Thymus (tissue), 11 donors: Measurements from ENCODE around the gene NMNAT3. TPM values are rescaled to one million over a fixed set of nuclear protein-coding genes. Genes with fewer than 3 reads are reported as not detected.

Experiments
- DNase-seq, 9 donors: peaks; one replicate each; pipeline ENCODE4 v3.0.0-alpha.2; 2013; ENCODE audit warnings: low spot score in 9 of 9, low read depth in 6 of 9, missing footprints in 1 of 9
- H3K27ac ChIP-seq, 2 donors: one replicate each; pipeline ENCODE4 v1.5.1; 2013; ENCODE audit warnings: control low read depth in 1 of 2, low read depth in 1 of 2, low read length in 1 of 2, mild to moderate bottlenecking in 1 of 2, moderate library complexity in 1 of 2
- H3K27me3 ChIP-seq, 2 donors: one replicate each; pipeline ENCODE4 v1.5.1; 2013; ENCODE audit warnings: low read length in 1 of 2; ENCODE audit not compliant: control insufficient read depth in 2 of 2, insufficient read depth in 1 of 2
- H3K36me3 ChIP-seq, 2 donors: one replicate each; pipeline ENCODE4 v1.5.1; 2013; ENCODE audit warnings: low read length in 1 of 2, mild to moderate bottlenecking in 1 of 2, moderate library complexity in 1 of 2; ENCODE audit not compliant: control insufficient read depth in 2 of 2, insufficient read depth in 2 of 2
- H3K4me1 ChIP-seq, 2 donors: one replicate each; pipeline ENCODE4 v1.5.1; 2013; ENCODE audit warnings: low read length in 2 of 2; ENCODE audit not compliant: control insufficient read depth in 2 of 2, insufficient read depth in 2 of 2
- H3K4me3 ChIP-seq, 2 donors: one replicate each; pipeline ENCODE4 v1.5.1; 2013; ENCODE audit warnings: low read length in 2 of 2, control low read depth in 1 of 2, mild to moderate bottlenecking in 1 of 2
- H3K9me3 ChIP-seq, 2 donors: one replicate each; pipeline ENCODE4 v1.5.1; 2013; ENCODE audit warnings: low read length in 1 of 2, mild to moderate bottlenecking in 1 of 2; ENCODE audit not compliant: control insufficient read depth in 2 of 2, insufficient read depth in 1 of 2
- WGBS: extraction: QIAGEN DNeasy Blood & Tissue Kit; methylation state at CpG from one replicate; pipeline ENCODE4 v1.1.7; 2013; 5-methylcytosine and 5-hydroxymethylcytosine counted together
- polyA plus RNA-seq: library from polyadenylated mRNA; stranded (reverse); fragments of 200-250 nt; gene quantifications from one replicate; pipeline ENCODE4 v1.2.3, GENCODE V29; 2013
- total RNA-seq: library from RNA; stranded (reverse); fragments of 120-200 nt; gene quantifications from one replicate; pipeline ENCODE4 v1.2.4, GENCODE V29; 2013
- donor health status: healthy.

NMNAT3 gene
- total and polyA plus RNA-seq, 2 donors, result 4.7 to 5.2 TPM

- no peaks in the 10 kb centered on the region for H3K4me1 ChIP-seq
Measured at GRCh38 chr3:139686206-139686605, 8.4 kb upstream of the NMNAT3 start.

DNA sequence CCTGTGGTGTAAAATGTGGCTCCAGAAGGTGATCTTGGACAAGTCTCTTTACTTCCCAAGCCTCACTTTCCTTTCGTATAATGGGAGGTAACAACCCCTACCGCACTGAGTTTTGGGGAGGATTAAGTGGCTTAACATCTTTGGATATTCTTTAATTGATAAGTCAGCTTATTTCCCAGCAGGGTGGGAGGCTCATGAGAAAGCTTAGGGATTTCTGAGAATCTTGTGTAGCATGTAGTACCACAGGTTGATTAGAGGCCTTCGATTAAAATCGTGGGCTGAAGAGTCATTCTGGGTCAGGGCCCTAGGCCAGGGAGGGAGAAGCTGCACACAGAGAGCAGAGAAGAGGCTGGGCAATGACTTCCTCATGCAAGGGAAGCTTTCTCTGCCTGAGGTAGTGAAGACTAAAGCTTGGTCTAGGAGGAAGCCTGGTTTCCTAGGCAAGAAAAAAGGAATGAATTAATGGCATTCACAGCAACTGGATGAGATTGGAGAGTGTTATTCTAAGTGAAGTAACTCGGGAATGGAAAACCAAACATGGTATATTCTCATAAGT lies 1.5 kb upstream of the NMNAT3 start:
- peaks cover 0 to 2% of the 10 kb centered on the region in 2 donors for H3K27me3 ChIP-seq
- no peak overlapping the region for H3K4me3 ChIP-seq
- peaks cover 7 to 12% of the 10 kb centered on the region in 2 donors for H3K4me1 ChIP-seq
- no peak overlapping the region for H3K27ac ChIP-seq
- 91% methylated on average over 5 of the region's 5 CpGs for WGBS
- no peak for DNase-seq
- no peaks in the 10 kb centered on the region for H3K36me3 ChIP-seq
- no peaks in the 10 kb centered on the region for H3K9me3 ChIP-seq

More at GRCh38 chr3:139686206-139686605, 8.4 kb upstream of the NMNAT3 start:
- Histone ChIP-seq H3K9me3 (no peaks in the 10 kb centered on the region), H3K27me3 (peaks cover 0 to 3% of the 10 kb centered on the region in 2 donors), H3K4me3 (no peak overlapping the region), H3K36me3 (no peaks in the 10 kb centered on the region), H3K27ac (no peak overlapping the region)
- 96% methylated on average over 3 of the region's 3 CpGs for WGBS
- DNase-seq, result no peak

GRCh38 chr3:139676632-139677387 lies 962 bp downstream of the NMNAT3 start:
- Histone ChIP-seq H3K4me3 (peak overlapping the region; percentile 78 to 81), H3K4me1 (peaks cover 7 to 12% of the 10 kb centered on the region in 2 donors), H3K27ac (no peak overlapping the region), H3K9me3 (no peaks in the 10 kb centered on the region), H3K36me3 (no peaks in the 10 kb centered on the region), H3K27me3 (peaks cover 0 to 2% of the 10 kb centered on the region in 2 donors)
- WGBS, result 52% methylated on average over 10 of the region's 10 CpGs
- peak in 1 of 9 donors; percentile 6 for DNase-seq

- H3K9me3 ChIP-seq, result no peaks in the 10 kb centered on the region
- no peak overlapping the region for H3K27ac ChIP-seq
- peaks cover 0 to 2% of the 10 kb centered on the region in 2 donors for H3K27me3 ChIP-seq
- 92% methylated on average over 1 of the region's 1 CpG for WGBS
- H3K4me1 ChIP-seq, result peaks cover 7 to 12% of the 10 kb centered on the region in 2 donors
- H3K36me3 ChIP-seq, result no peaks in the 10 kb centered on the region
- DNase-seq, result no peak
- H3K4me3 ChIP-seq, result no peak overlapping the region
Measured at GRCh38 chr3:139676108-139676507, 1.7 kb downstream of the NMNAT3 start.

DNA sequence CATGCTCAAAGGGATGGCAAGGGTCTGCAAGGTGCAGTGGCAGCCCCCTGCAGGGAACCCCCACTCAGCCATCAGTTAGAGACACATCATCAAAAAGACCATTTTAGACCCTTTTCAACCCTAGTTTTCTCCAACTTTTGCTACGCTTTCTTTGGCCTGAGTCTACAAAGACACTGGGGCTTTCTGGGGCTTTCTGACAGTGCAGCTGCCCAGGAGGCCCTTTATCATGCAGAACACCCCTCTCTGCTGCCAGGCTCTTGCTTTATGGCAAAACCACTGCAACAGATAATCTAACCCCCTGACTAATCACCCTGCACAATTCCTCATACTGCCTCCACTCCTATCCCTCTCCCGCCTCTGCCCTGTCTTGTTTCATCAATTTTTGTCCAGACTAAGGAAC lies 2.4 kb downstream of the NMNAT3 start:
- peaks cover 0 to 2% of the 10 kb centered on the region in 2 donors for H3K27me3 ChIP-seq
- WGBS, result 96% methylated on average over 2 of the region's 2 CpGs
- H3K4me3 ChIP-seq, result no peak overlapping the region
- H3K9me3 ChIP-seq, result no peaks in the 10 kb centered on the region
- no peak overlapping the region for H3K27ac ChIP-seq
- peaks cover 7 to 12% of the 10 kb centered on the region in 2 donors for H3K4me1 ChIP-seq
- H3K36me3 ChIP-seq, result no peaks in the 10 kb centered on the region
- no peak for DNase-seq

- no peak for DNase-seq
- Histone ChIP-seq H3K36me3 (no peaks in the 10 kb centered on the region), H3K4me3 (no peak overlapping the region), H3K27me3 (peaks cover 0 to 2% of the 10 kb centered on the region in 2 donors), H3K27ac (no peak overlapping the region), H3K9me3 (no peaks in the 10 kb centered on the region), H3K4me1 (peaks cover 7 to 12% of the 10 kb centered on the region in 2 donors)
- WGBS, result 96% methylated on average over 6 of the region's 6 CpGs
Measured at GRCh38 chr3:139674571-139675260, 3.1 kb downstream of the NMNAT3 start.

- Histone ChIP-seq H3K27ac (no peak overlapping the region), H3K4me3 (no peak overlapping the region), H3K4me1 (peaks cover 7 to 9% of the 10 kb centered on the region in 2 donors), H3K9me3 (no peaks in the 10 kb centered on the region), H3K27me3 (peaks cover 0 to 2% of the 10 kb centered on the region in 2 donors), H3K36me3 (no peaks in the 10 kb centered on the region)
- DNase-seq, result no peak
- 93% methylated on average over 4 of the region's 4 CpGs for WGBS
Measured at GRCh38 chr3:139672884-139673283, 4.9 kb downstream of the NMNAT3 start.

DNA sequence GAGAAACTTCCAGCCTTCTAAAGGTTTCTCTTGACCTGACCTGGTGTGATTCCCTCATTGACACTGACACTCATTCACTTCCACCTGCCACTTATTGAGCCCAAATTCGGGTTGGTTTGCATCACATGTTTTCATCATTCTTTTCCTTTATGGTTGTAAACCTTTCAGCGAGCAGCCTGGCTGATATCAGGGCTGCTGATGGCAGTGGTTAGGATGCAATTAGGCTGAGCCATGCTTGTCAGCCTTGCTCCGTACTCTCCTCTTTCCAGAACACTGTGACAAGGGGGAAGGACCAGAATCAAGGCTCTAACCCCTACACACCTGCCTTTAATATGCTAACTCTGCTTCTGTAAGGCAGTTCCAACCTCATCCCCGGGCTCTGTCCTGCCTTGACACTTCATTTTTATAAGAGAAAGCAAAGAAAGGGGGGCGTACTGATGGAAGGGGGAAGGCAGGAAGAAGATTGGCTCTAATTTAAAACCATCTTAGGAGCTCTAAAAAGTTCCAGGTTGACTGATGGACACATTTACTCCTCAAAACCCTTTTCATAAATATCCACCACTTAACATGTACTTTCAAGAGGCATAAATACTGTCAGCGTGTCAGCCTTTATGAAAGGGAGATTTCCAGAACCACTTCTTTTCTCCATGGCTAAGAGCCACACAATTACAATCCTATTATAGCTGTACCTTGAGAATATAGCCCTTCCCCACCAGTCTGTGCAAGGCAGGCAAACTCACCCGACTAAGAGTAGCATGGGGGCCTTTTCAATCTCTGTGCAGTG lies 5.7 kb downstream of the NMNAT3 start:
- H3K9me3 ChIP-seq, result no peaks in the 10 kb centered on the region
- WGBS, result 95% methylated on average over 7 of the region's 7 CpGs
- no peaks in the 10 kb centered on the region for H3K36me3 ChIP-seq
- H3K4me1 ChIP-seq, result peaks cover 3 to 5% of the 10 kb centered on the region in 2 donors
- H3K27ac ChIP-seq, result no peak overlapping the region
- no peaks in the 10 kb centered on the region for H3K27me3 ChIP-seq
- DNase-seq, result no peak
- no peak overlapping the region for H3K4me3 ChIP-seq
